Activated naive CD4-positive, alpha-beta T cell treated with anti-CD3 and anti-CD28 coated beads for 36 hours (primary cell): Measurements from ENCODE around the gene VPS54. TPM values are rescaled to one million over a fixed set of nuclear protein-coding genes. Genes with fewer than 3 reads are reported as not detected.

Experiments used
- CTCF ChIA-PET: fragments of 350-600 bp; sonication (Branson Sonifier 250); formaldehyde crosslinking; loops from one replicate; lab custom pipeline; 2021; ENCODE audit warnings: antibody characterized with exemption; lab: Charles Lee
- DNase-seq: peaks from one replicate; pipeline ENCODE4 v3.0.0-alpha.2; 2020
- H3K27ac Mint-ChIP-seq: one replicate; pipeline ENCODE4 v1.8.0; 2021; ENCODE audit warnings: mild to moderate bottlenecking, mixed read lengths
- H3K27me3 Mint-ChIP-seq: one replicate; pipeline ENCODE4 v1.8.0; 2021; ENCODE audit warnings: low read depth, mixed read lengths
- H3K36me3 Mint-ChIP-seq: one replicate; pipeline ENCODE4 v1.8.0; 2021; ENCODE audit warnings: low read depth, mixed read lengths
- H3K4me1 Mint-ChIP-seq: one replicate; pipeline ENCODE4 v1.8.0; 2021; ENCODE audit warnings: low read depth, mixed read lengths
- H3K4me3 Mint-ChIP-seq: one replicate; pipeline ENCODE4 v1.8.0; 2021; ENCODE audit warnings: mild to moderate bottlenecking, moderate library complexity, mixed read lengths
- H3K9me3 Mint-ChIP-seq: one replicate; pipeline ENCODE4 v1.8.0; 2021; ENCODE audit warnings: mixed read lengths
- intact Hi-C: fragments of 100-400 bp; cut with micrococcal nuclease; formaldehyde crosslinking; loops from one replicate; pipeline ENCODE4 v1.15.1; 2023
- total RNA-seq, 2 experiments: library from RNA; stranded (reverse); gene quantifications; one replicate each; pipeline ENCODE4 v1.2.3, GENCODE V29; 2021

Gene VPS54
- total RNA-seq, 2 experiments from 2014 or later: 7.0 to 7.7 TPM

GRCh38 chr2:64019975-64020528, 824 bp upstream of the VPS54 start:
- DNase-seq: no peak
- H3K9me3 Mint-ChIP-seq: no peaks in the 10 kb centered on the region
- H3K4me1 Mint-ChIP-seq: peaks cover 34% of the 10 kb centered on the region
- peak overlapping the region; percentile 94 for H3K27ac Mint-ChIP-seq
- intact Hi-C loops: loop anchor here (1.0 to 5.0 kb wide), 7 partner anchors 15 to 432 kb away; partner anchors contain the start of genes MDH1, UGP2 and WDPCP
- H3K27me3 Mint-ChIP-seq: no peaks in the 10 kb centered on the region
- CTCF ChIA-PET: interaction anchor here (1.0 to 1.2 kb wide), 3 partner anchors 10 to 116 kb away, joined by 3 to 4 read pairs (median 3); no protein-coding TSS in a partner anchor
- peak overlapping the region; percentile 95 for H3K4me3 Mint-ChIP-seq
- H3K36me3 Mint-ChIP-seq: peaks cover 4% of the 10 kb centered on the region

- peaks cover 34% of the 10 kb centered on the region for H3K4me1 Mint-ChIP-seq
- H3K27me3 Mint-ChIP-seq: no peaks in the 10 kb centered on the region
- no peaks in the 10 kb centered on the region for H3K9me3 Mint-ChIP-seq
- peak overlapping the region; percentile 95 for H3K27ac Mint-ChIP-seq
- CTCF ChIA-PET: interaction anchor here (0.8 kb wide), 1 partner anchor 14 kb away, joined by 3 read pairs; no protein-coding TSS in a partner anchor
- H3K4me3 Mint-ChIP-seq: peak overlapping the region; percentile 95
- intact Hi-C loops: loop anchor here (1.0 to 5.0 kb wide), 5 partner anchors 40 to 430 kb away; partner anchors contain the start of genes MDH1, UGP2 and WDPCP
- peaks cover 4% of the 10 kb centered on the region for H3K36me3 Mint-ChIP-seq
- peak; percentile 25 for DNase-seq
These were observed 536 bp downstream of the VPS54 start for GRCh38 chr2:64018701-64019082.

GRCh38 chr2:64017811-64018700, 1.2 kb downstream of the VPS54 start:
- intact Hi-C loops: loop anchor here (2.0 to 5.0 kb wide), 4 partner anchors 39 to 177 kb away; partner anchors contain the start of gene UGP2
- Mint-ChIP-seq H3K4me3 (peak overlapping the region; percentile 95), H3K27ac (peak overlapping the region; percentile 95), H3K27me3 (no peaks in the 10 kb centered on the region), H3K36me3 (peaks cover 4% of the 10 kb centered on the region), H3K9me3 (no peaks in the 10 kb centered on the region), H3K4me1 (peaks cover 36% of the 10 kb centered on the region)
- no peak for DNase-seq
- CTCF ChIA-PET: interaction anchor here (0.5 to 0.8 kb wide), 2 partner anchors 13 to 187 kb away, joined by 3 to 4 read pairs; no protein-coding TSS in a partner anchor

GRCh38 chr2:64015898-64016297, 3.3 kb downstream of the VPS54 start:
- Mint-ChIP-seq H3K9me3 (no peaks in the 10 kb centered on the region), H3K27me3 (no peaks in the 10 kb centered on the region), H3K36me3 (peaks cover 4% of the 10 kb centered on the region), H3K4me1 (peaks cover 40% of the 10 kb centered on the region), H3K27ac (no peak overlapping the region), H3K4me3 (no peak overlapping the region)
- intact Hi-C loops: loop anchor here (5.0 kb wide), 2 partner anchors 114 to 154 kb away; no protein-coding TSS in a partner anchor
- no peak for DNase-seq
- CTCF ChIA-PET: interaction anchor here (0.6 to 0.9 kb wide), 2 partner anchors 42 to 82 kb away, joined by 3 to 4 read pairs; no protein-coding TSS in a partner anchor

GRCh38 chr2:64015391-64015790, 3.8 kb downstream of the VPS54 start:
- no peak for DNase-seq
- Mint-ChIP-seq H3K27ac (no peak overlapping the region), H3K9me3 (no peaks in the 10 kb centered on the region), H3K4me1 (peaks cover 35% of the 10 kb centered on the region), H3K27me3 (no peaks in the 10 kb centered on the region), H3K4me3 (no peak overlapping the region), H3K36me3 (peaks cover 4% of the 10 kb centered on the region)
- CTCF ChIA-PET: interaction anchor here (0.6 kb wide), 2 partner anchors 19 to 312 kb away, joined by 3 to 6 read pairs; no protein-coding TSS in a partner anchor
- intact Hi-C loops: loop anchor here (5.0 kb wide), 2 partner anchors 113 to 153 kb away; no protein-coding TSS in a partner anchor

- Mint-ChIP-seq H3K27ac (no peak overlapping the region), H3K4me3 (no peak overlapping the region), H3K9me3 (no peaks in the 10 kb centered on the region), H3K4me1 (peaks cover 28% of the 10 kb centered on the region), H3K27me3 (no peaks in the 10 kb centered on the region), H3K36me3 (peaks cover 4% of the 10 kb centered on the region)
- CTCF ChIA-PET: interaction anchor here (0.6 kb wide), 2 partner anchors 20 to 313 kb away, joined by 3 to 6 read pairs; no protein-coding TSS in a partner anchor
- DNase-seq: no peak
- intact Hi-C loops: loop anchor here (5.0 kb wide), 2 partner anchors 112 to 152 kb away; no protein-coding TSS in a partner anchor
These were observed 4.6 kb downstream of the VPS54 start for GRCh38 chr2:64014628-64015027.

- Mint-ChIP-seq H3K27me3 (no peaks in the 10 kb centered on the region), H3K4me1 (peaks cover 37% of the 10 kb centered on the region), H3K4me3 (no peak overlapping the region), H3K36me3 (peaks cover 5% of the 10 kb centered on the region), H3K9me3 (no peaks in the 10 kb centered on the region), H3K27ac (no peak overlapping the region)
- no peak for DNase-seq
- intact Hi-C loops: no loop called here
- CTCF ChIA-PET: no interaction called here
These were observed 6.2 kb downstream of the VPS54 start for GRCh38 chr2:64013053-64013452.

GRCh38 chr2:64012115-64012514, 7.1 kb downstream of the VPS54 start:
- H3K27ac Mint-ChIP-seq: peak overlapping the region; percentile 3
- no peaks in the 10 kb centered on the region for H3K27me3 Mint-ChIP-seq
- no peak overlapping the region for H3K4me3 Mint-ChIP-seq
- peaks cover 7% of the 10 kb centered on the region for H3K36me3 Mint-ChIP-seq
- DNase-seq: no peak
- H3K9me3 Mint-ChIP-seq: no peaks in the 10 kb centered on the region
- intact Hi-C loops: no loop called here
- peaks cover 37% of the 10 kb centered on the region for H3K4me1 Mint-ChIP-seq
- CTCF ChIA-PET: no interaction called here

- Mint-ChIP-seq H3K36me3 (peaks cover 13% of the 10 kb centered on the region), H3K27ac (no peak overlapping the region), H3K9me3 (no peaks in the 10 kb centered on the region), H3K4me1 (peaks cover 34% of the 10 kb centered on the region), H3K4me3 (no peak overlapping the region), H3K27me3 (no peaks in the 10 kb centered on the region)
- intact Hi-C loops: no loop called here
- CTCF ChIA-PET: no interaction called here
- no peak for DNase-seq
These were observed 10.7 kb downstream of the VPS54 start for GRCh38 chr2:64008434-64009009.

GRCh38 chr2:64007924-64008323, 11.3 kb downstream of the VPS54 start:
- CTCF ChIA-PET: no interaction called here
- intact Hi-C loops: no loop called here
- no peak overlapping the region for H3K27ac Mint-ChIP-seq
- no peaks in the 10 kb centered on the region for H3K9me3 Mint-ChIP-seq
- no peak for DNase-seq
- H3K4me1 Mint-ChIP-seq: peaks cover 36% of the 10 kb centered on the region
- H3K36me3 Mint-ChIP-seq: peaks cover 13% of the 10 kb centered on the region
- H3K27me3 Mint-ChIP-seq: no peaks in the 10 kb centered on the region
- H3K4me3 Mint-ChIP-seq: no peak overlapping the region

- DNase-seq: no peak
- peaks cover 14% of the 10 kb centered on the region for H3K36me3 Mint-ChIP-seq
- no peak overlapping the region for H3K4me3 Mint-ChIP-seq
- intact Hi-C loops: no loop called here
- H3K9me3 Mint-ChIP-seq: no peaks in the 10 kb centered on the region
- H3K27me3 Mint-ChIP-seq: no peaks in the 10 kb centered on the region
- peaks cover 33% of the 10 kb centered on the region for H3K4me1 Mint-ChIP-seq
- H3K27ac Mint-ChIP-seq: no peak overlapping the region
- CTCF ChIA-PET: interaction anchor here (0.7 to 1.1 kb wide), 2 partner anchors 13 to 131 kb away, joined by 3 read pairs; no protein-coding TSS in a partner anchor
These were observed 13.4 kb downstream of the VPS54 start for GRCh38 chr2:64005707-64006356.
